Activated CD8-positive, alpha-beta T cell treated with anti-CD3 and anti-CD28 coated beads for 36 hours (primary cell): ENCODE data around the gene CHD1. TPM values are rescaled to one million over a fixed set of nuclear protein-coding genes. Genes with fewer than 3 reads are reported as not detected.

Source experiments
- ATAC-seq: fragments of 200-7000 bp; cut with Tn5 transposase; one replicate; pipeline ENCODE4 v1.10.0; 2021; ENCODE audit warnings: mild to moderate bottlenecking, moderate library complexity
- CTCF ChIA-PET: fragments of 350-600 bp; sonication (Branson Sonifier 250); formaldehyde crosslinking; loops from one replicate; lab custom pipeline; 2021; ENCODE audit warnings: antibody characterized with exemption; lab: Charles Lee
- POLR2A ChIA-PET: fragments of 350-600 bp; sonication (Branson Sonifier 250); formaldehyde crosslinking; loops from one replicate; lab custom pipeline; 2021; ENCODE audit warnings: antibody characterized with exemption; lab: Charles Lee
- DNase-seq: peaks from one replicate; pipeline ENCODE4 v3.0.0-alpha.2; 2020
- H3K27ac Mint-ChIP-seq: one replicate; pipeline ENCODE4 v1.8.0; 2021; ENCODE audit warnings: mild to moderate bottlenecking, mixed read lengths
- H3K27me3 Mint-ChIP-seq: one replicate; pipeline ENCODE4 v1.8.0; 2021; ENCODE audit warnings: mixed read lengths
- H3K36me3 Mint-ChIP-seq: one replicate; pipeline ENCODE4 v1.8.0; 2021; ENCODE audit warnings: low read depth, mixed read lengths
- H3K4me1 Mint-ChIP-seq: one replicate; pipeline ENCODE4 v1.8.0; 2021; ENCODE audit warnings: low read depth, mixed read lengths
- H3K4me3 Mint-ChIP-seq: one replicate; pipeline ENCODE4 v1.8.0; 2021; ENCODE audit warnings: mild to moderate bottlenecking, moderate library complexity, mixed read lengths
- H3K9me3 Mint-ChIP-seq: one replicate; pipeline ENCODE4 v1.8.0; 2021; ENCODE audit warnings: mixed read lengths
- intact Hi-C: fragments of 100-400 bp; cut with micrococcal nuclease; formaldehyde crosslinking; loops from one replicate; pipeline ENCODE4 v1.10.0; 2022
- total RNA-seq, 2 experiments: library from RNA; stranded (reverse); gene quantifications; one replicate each; pipeline ENCODE4 v1.2.3, GENCODE V29; 2021
- TF ChIP-seq, protein P1 (sequence below): fragments of 200-600 bp; IDR thresholded peaks from one replicate; pipeline ENCODE4 v1.8.0; 2022; ENCODE audit warnings: antibody characterized with exemption, mild to moderate bottlenecking

Gene CHD1
- total RNA-seq, 2 experiments from 2014 or later = 52.0 to 52.8 TPM

DNA sequence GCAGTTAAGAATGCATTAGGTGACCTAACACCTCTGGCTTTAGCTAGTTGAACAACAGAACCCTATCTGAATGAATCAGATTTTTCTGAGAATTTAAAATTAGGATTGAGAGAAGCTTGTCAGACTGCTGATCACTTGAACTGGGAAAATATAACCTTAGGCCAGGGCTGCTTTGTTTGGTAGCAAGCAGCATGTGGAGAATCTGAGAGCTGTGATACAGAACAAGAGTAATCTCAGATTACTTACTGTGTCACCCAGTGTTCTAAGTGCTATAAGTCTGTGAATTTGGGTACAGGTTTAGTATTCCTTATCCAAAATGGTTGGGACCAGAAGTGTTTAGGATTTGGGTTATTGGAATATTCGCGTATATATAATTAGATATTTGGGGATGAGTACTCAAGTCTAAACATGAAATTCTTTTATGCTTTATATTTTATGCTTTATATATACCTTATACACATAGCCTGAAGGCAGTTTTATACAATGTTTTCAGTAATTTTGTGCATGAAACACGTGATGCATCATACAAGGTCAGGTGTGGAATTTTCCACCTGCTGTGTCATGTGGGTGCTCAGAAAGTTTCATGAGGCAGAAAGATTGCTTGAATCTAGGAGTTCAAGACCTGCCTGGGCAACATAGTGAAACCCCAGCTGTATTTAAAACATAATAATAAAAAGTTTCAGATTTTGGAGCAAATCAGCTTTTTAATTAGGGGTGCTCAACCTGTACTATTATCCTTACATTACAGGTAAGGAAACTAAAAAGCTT is 8.3 kb upstream of the CHD1 start:
- peak; percentile 48 for DNase-seq
- intact Hi-C loops = no loop called here
- Mint-ChIP-seq H3K27ac (peak overlapping the region; percentile 27), H3K9me3 (no peaks in the 10 kb centered on the region), H3K4me1 (peaks cover 71% of the 10 kb centered on the region), H3K36me3 (peaks cover 4% of the 10 kb centered on the region), H3K4me3 (no peak overlapping the region), H3K27me3 (no peaks in the 10 kb centered on the region)
- ChIA-PET POLR2A (interaction anchor here (1.2 kb wide), 1 partner anchor 8 kb away, joined by 6 read pairs; the partner anchor contains the start of gene CHD1), CTCF (interaction anchor here (0.9 to 4.0 kb wide), 4 partner anchors 10 to 123 kb away, joined by 3 to 14 read pairs (median 3); no protein-coding TSS in a partner anchor)
- peak; percentile 18 for ATAC-seq
- TF ChIP-seq, protein P1, sequence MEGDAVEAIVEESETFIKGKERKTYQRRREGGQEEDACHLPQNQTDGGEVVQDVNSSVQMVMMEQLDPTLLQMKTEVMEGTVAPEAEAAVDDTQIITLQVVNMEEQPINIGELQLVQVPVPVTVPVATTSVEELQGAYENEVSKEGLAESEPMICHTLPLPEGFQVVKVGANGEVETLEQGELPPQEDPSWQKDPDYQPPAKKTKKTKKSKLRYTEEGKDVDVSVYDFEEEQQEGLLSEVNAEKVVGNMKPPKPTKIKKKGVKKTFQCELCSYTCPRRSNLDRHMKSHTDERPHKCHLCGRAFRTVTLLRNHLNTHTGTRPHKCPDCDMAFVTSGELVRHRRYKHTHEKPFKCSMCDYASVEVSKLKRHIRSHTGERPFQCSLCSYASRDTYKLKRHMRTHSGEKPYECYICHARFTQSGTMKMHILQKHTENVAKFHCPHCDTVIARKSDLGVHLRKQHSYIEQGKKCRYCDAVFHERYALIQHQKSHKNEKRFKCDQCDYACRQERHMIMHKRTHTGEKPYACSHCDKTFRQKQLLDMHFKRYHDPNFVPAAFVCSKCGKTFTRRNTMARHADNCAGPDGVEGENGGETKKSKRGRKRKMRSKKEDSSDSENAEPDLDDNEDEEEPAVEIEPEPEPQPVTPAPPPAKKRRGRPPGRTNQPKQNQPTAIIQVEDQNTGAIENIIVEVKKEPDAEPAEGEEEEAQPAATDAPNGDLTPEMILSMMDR = no peak

DNA sequence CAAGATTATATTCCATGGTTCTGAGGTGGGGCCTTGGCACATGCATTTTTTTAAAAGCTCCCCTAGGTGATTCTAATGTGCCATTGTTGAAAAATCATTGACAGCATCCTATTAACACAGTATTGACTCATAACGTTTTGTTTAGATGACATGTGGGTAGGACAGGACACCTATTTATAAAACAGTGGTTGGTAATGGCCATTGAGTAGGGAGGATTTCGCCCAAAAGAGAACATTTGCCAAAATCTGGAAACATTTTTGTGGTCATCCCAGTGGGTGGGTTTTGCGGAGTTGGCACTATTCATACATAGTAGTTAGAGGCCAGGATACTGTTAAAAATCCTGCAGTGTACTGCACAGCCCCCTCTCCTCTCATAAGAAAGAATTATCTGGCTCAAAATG is 6.4 kb upstream of the CHD1 start:
- DNase-seq (no peak), ATAC-seq (no peak)
- H3K36me3 Mint-ChIP-seq = peaks cover 7% of the 10 kb centered on the region
- ChIA-PET CTCF (interaction anchor here (1.2 to 4.0 kb wide), 3 partner anchors 11 to 164 kb away, joined by 3 to 14 read pairs (median 4); no protein-coding TSS in a partner anchor), POLR2A (no interaction called here)
- no peak overlapping the region for H3K4me3 Mint-ChIP-seq
- TF ChIP-seq, protein P1 = no peak
- peak overlapping the region; percentile 78 for H3K27ac Mint-ChIP-seq
- H3K27me3 Mint-ChIP-seq = no peaks in the 10 kb centered on the region
- H3K4me1 Mint-ChIP-seq = peaks cover 75% of the 10 kb centered on the region
- H3K9me3 Mint-ChIP-seq = no peaks in the 10 kb centered on the region
- intact Hi-C loops = no loop called here

DNA sequence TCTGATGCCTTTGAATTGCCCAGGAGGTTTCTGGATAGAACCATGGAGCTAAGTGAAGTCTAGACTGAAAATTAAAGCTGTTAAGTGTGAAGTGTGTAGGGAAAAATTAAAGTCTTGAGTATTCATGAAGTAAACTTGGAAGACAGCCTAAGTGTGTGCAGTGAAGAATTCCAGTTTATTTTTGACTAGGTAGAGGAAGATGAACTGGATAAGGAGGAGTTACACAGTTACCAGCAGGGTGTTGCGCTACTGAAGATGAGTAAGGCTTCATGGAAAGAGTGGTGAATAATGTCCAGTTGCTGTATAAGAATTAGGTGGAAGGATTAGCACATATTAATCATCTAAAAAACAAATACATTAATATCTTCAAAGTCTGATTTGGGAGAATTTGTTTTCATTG is 5.7 kb upstream of the CHD1 start:
- ChIA-PET CTCF (interaction anchor here (1.2 kb wide), 1 partner anchor 12 kb away, joined by 4 read pairs; no protein-coding TSS in a partner anchor), POLR2A (interaction anchor here (0.6 kb wide), 1 partner anchor 16 kb away, joined by 3 read pairs; no protein-coding TSS in a partner anchor)
- TF ChIP-seq, protein P1 = no peak
- Mint-ChIP-seq H3K9me3 (no peaks in the 10 kb centered on the region), H3K27me3 (no peaks in the 10 kb centered on the region), H3K36me3 (peaks cover 7% of the 10 kb centered on the region), H3K27ac (peak overlapping the region; percentile 78), H3K4me1 (peaks cover 76% of the 10 kb centered on the region), H3K4me3 (no peak overlapping the region)
- no peak for ATAC-seq
- DNase-seq = no peak
- intact Hi-C loops = no loop called here

DNA sequence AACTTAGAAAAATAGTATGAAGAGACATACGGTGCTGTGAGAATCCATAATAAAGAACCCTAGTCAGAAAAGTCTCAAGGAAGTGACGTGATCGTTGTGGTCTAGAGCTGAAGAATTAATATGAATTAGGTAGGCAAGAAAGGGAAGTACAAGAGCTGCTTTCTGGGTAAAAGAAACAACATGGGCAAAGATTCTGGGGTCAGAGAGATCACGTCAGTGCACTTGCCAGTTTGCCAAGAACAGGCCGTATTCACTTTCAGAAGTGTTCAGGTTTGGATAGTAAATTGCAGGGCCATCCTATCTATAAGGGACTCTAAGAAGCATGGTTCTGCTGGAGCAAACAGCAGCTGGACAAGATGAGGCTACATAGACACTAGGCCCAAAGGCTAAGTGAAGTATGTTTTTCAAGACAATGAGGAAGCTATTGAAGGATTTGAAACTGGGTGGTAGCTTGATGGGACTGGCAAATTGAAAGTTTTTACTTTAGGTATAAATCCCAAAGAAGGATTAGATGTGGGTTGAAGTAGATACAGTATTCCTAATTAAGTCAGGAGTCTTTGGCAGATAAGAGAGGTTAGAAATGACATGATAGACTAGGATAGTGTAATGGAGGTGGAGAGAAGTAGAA is 4.8 kb upstream of the CHD1 start:
- peaks cover 7% of the 10 kb centered on the region for H3K36me3 Mint-ChIP-seq
- H3K27ac Mint-ChIP-seq = peak overlapping the region; percentile 96
- no peaks in the 10 kb centered on the region for H3K27me3 Mint-ChIP-seq
- intact Hi-C loops = no loop called here
- peak overlapping the region; percentile 67 for H3K4me3 Mint-ChIP-seq
- ChIA-PET CTCF (interaction anchor here (1.0 to 1.4 kb wide), 3 partner anchors 8 to 95 kb away, joined by 3 to 4 read pairs (median 3); no protein-coding TSS in a partner anchor), POLR2A (interaction anchor here (0.6 to 0.7 kb wide), 4 partner anchors 9 to 154 kb away, joined by 3 read pairs; no protein-coding TSS in a partner anchor)
- peak; percentile 62 for DNase-seq
- peaks cover 68% of the 10 kb centered on the region for H3K4me1 Mint-ChIP-seq
- no peaks in the 10 kb centered on the region for H3K9me3 Mint-ChIP-seq
- ATAC-seq = peak; percentile 11
- TF ChIP-seq, protein P1 = no peak
